EL (cell line): ENCODE results near the gene BRD1.
A peak's percentile ranks its signal among the peaks of the same experiment; 100 is the strongest.

ENCODE experiments used
- DNase-seq: peaks from one replicate; pipeline ENCODE4 v3.0.0-alpha.2; 2016

Gene BRD1

GRCh38 chr22:49800408-49801238 is 27.1 kb downstream of the BRD1 start:
- no peak for DNase-seq

GRCh38 chr22:49799431-49800075 is 28.1 kb downstream of the BRD1 start:
- DNase-seq: no peak

- no peak for DNase-seq
Measured at GRCh38 chr22:49798486-49799151, 29.1 kb downstream of the BRD1 start.

- DNase-seq: no peak
Measured at GRCh38 chr22:49797706-49798105, 30.0 kb downstream of the BRD1 start.

- DNase-seq: no peak
Measured at GRCh38 chr22:49796596-49797270, 30.9 kb downstream of the BRD1 start.

GRCh38 chr22:49795521-49795920 is 32.2 kb downstream of the BRD1 start:
- no peak for DNase-seq

- DNase-seq: no peak
Measured at GRCh38 chr22:49793871-49794270, 33.8 kb downstream of the BRD1 start.

- DNase-seq: no peak
Measured at GRCh38 chr22:49793296-49793695, 34.4 kb downstream of the BRD1 start.

- no peak for DNase-seq
Measured at GRCh38 chr22:49792107-49792506, 35.6 kb downstream of the BRD1 start.

- no peak for DNase-seq
Measured at GRCh38 chr22:49791682-49792081, 36.0 kb downstream of the BRD1 start.

- DNase-seq: no peak
Measured at GRCh38 chr22:49790912-49791311, 36.8 kb downstream of the BRD1 start.

GRCh38 chr22:49789289-49790141 is 38.2 kb downstream of the BRD1 start:
- peak; percentile 27 for DNase-seq

GRCh38 chr22:49788504-49788903 is 39.2 kb downstream of the BRD1 start:
- DNase-seq: no peak

GRCh38 chr22:49787861-49788260 is 39.8 kb downstream of the BRD1 start:
- no peak for DNase-seq

GRCh38 chr22:49786976-49787706 is 40.5 kb downstream of the BRD1 start:
- DNase-seq: no peak

GRCh38 chr22:49785841-49786471 is 41.7 kb downstream of the BRD1 start:
- DNase-seq: no peak

GRCh38 chr22:49785046-49785521 is 42.6 kb downstream of the BRD1 start:
- DNase-seq: no peak

GRCh38 chr22:49784630-49784971 is 43.1 kb downstream of the BRD1 start:
- DNase-seq: no peak

- DNase-seq: no peak
Measured at GRCh38 chr22:49783926-49784629, 43.6 kb downstream of the BRD1 start.

- DNase-seq: no peak
Measured at GRCh38 chr22:49783036-49783746, 44.5 kb downstream of the BRD1 start.
